Osteocyte (in vitro differentiated cells): ENCODE data around the gene ZSCAN5C. TPM values are rescaled to one million over a fixed set of nuclear protein-coding genes. Genes with fewer than 3 reads are reported as not detected.
"Not testable (repeated sequence)": the region's sequence is repeated elsewhere in the genome, so short reads cannot be mapped to it uniquely, and the experiment has no call there.

Experiments
- DNase-seq: peaks from one replicate; pipeline ENCODE4 v3.0.0; 2021; ENCODE audit warnings: mixed read lengths; ENCODE audit not compliant: unreplicated experiment; ENCODE audit errors: extremely low spot score
- H3K27ac Mint-ChIP-seq: one replicate; pipeline ENCODE4 v1.8.0; 2021; ENCODE audit warnings: mild to moderate bottlenecking, mixed read lengths; ENCODE audit not compliant: unreplicated experiment
- H3K27me3 Mint-ChIP-seq: one replicate; pipeline ENCODE4 v1.8.0; 2021; ENCODE audit warnings: mixed read lengths; ENCODE audit not compliant: unreplicated experiment
- H3K36me3 Mint-ChIP-seq: one replicate; pipeline ENCODE4 v1.8.0; 2021; ENCODE audit warnings: mixed read lengths; ENCODE audit not compliant: unreplicated experiment
- H3K4me1 Mint-ChIP-seq: one replicate; pipeline ENCODE4 v1.8.0; 2021; ENCODE audit warnings: mixed read lengths; ENCODE audit not compliant: unreplicated experiment
- H3K4me3 Mint-ChIP-seq: one replicate; pipeline ENCODE4 v1.8.0; 2021; ENCODE audit warnings: mild to moderate bottlenecking, moderate library complexity, mixed read lengths; ENCODE audit not compliant: unreplicated experiment
- H3K9me3 Mint-ChIP-seq: one replicate; pipeline ENCODE4 v1.8.0; 2021; ENCODE audit warnings: mixed read lengths; ENCODE audit not compliant: unreplicated experiment
- CTCF ChIP-seq: fragments of 200-600 bp; sonication (generic); IDR thresholded peaks from 2 replicates; pipeline ENCODE4 v1.5.0; 2021; ENCODE audit warnings: antibody characterized with exemption, mild to moderate bottlenecking, moderate library complexity
- total RNA-seq: library from RNA; stranded (reverse); gene quantifications from 2 replicates; pipeline ENCODE4 v1.2.1, GENCODE V29; 2021

ZSCAN5C gene
- total RNA-seq, 1 donor from 2014 or later: not detected

GRCh38 chr19:56211718-56212117 lies 9.6 kb downstream of the ZSCAN5C start:
- Mint-ChIP-seq H3K36me3 (no peaks in the 10 kb centered on the region), H3K27me3 (no peaks in the 10 kb centered on the region), H3K4me3 (no peak overlapping the region), H3K9me3 (peaks cover 17% of the 10 kb centered on the region), H3K27ac (no peak overlapping the region), H3K4me1 (no peaks in the 10 kb centered on the region)
- TF ChIP-seq CTCF: no peak
- DNase-seq: no peak

GRCh38 chr19:56217039-56217949 lies 15.2 kb downstream of the ZSCAN5C start:
- Mint-ChIP-seq H3K36me3 (peaks cover 10% of the 10 kb centered on the region), H3K27ac (no peak overlapping the region), H3K27me3 (no peaks in the 10 kb centered on the region), H3K4me1 (no peaks in the 10 kb centered on the region), H3K9me3 (peaks cover 4% of the 10 kb centered on the region), H3K4me3 (peak overlapping the region; percentile 29)
- peak; percentile 85 for DNase-seq
- TF ChIP-seq CTCF: no peak

- no peaks in the 10 kb centered on the region for H3K4me1 Mint-ChIP-seq
- TF ChIP-seq CTCF: no peak
- H3K27me3 Mint-ChIP-seq: no peaks in the 10 kb centered on the region
- no peak overlapping the region for H3K4me3 Mint-ChIP-seq
- peaks cover 14% of the 10 kb centered on the region for H3K36me3 Mint-ChIP-seq
- no peak overlapping the region for H3K27ac Mint-ChIP-seq
- no peak for DNase-seq
- no peaks in the 10 kb centered on the region for H3K9me3 Mint-ChIP-seq
Measured at GRCh38 chr19:56218961-56219360, 16.9 kb downstream of the ZSCAN5C start.

GRCh38 chr19:56221442-56221841 lies 19.4 kb downstream of the ZSCAN5C start:
- not testable (repeated sequence) for DNase-seq, H3K4me1 Mint-ChIP-seq, H3K9me3 Mint-ChIP-seq, H3K27ac Mint-ChIP-seq, H3K4me3 Mint-ChIP-seq, H3K27me3 Mint-ChIP-seq
- peaks cover 14% of the 10 kb centered on the region for H3K36me3 Mint-ChIP-seq

GRCh38 chr19:56221851-56222250 lies 19.8 kb downstream of the ZSCAN5C start:
- TF ChIP-seq CTCF: no peak
- Mint-ChIP-seq H3K4me1 (no peaks in the 10 kb centered on the region), H3K27me3 (no peaks in the 10 kb centered on the region), H3K27ac (no peak overlapping the region), H3K4me3 (no peak overlapping the region), H3K9me3 (no peaks in the 10 kb centered on the region), H3K36me3 (peaks cover 14% of the 10 kb centered on the region)
- DNase-seq: no peak
